Medulla oblongata (tissue), 1 donor: Measurements from ENCODE around the gene ETV3.

Experiments
- DNase-seq: peaks from one replicate; pipeline ENCODE4 v3.0.0-alpha.2; 2015; ENCODE audit errors: extremely low spot score

ETV3 gene

GRCh38 chr1:157161901-157162300 lies 23.7 kb upstream of the ETV3 start:
- no peak for DNase-seq

- DNase-seq, result no peak
Measured at GRCh38 chr1:157158967-157159366, 20.8 kb upstream of the ETV3 start.

GRCh38 chr1:157157501-157158190 lies 19.5 kb upstream of the ETV3 start:
- no peak for DNase-seq

- peak; percentile 70 for DNase-seq
Measured at GRCh38 chr1:157156058-157156541, 17.9 kb upstream of the ETV3 start.

GRCh38 chr1:157155658-157156057 lies 17.5 kb upstream of the ETV3 start:
- no peak for DNase-seq

GRCh38 chr1:157154940-157155514 lies 16.8 kb upstream of the ETV3 start:
- peak; percentile 62 for DNase-seq

GRCh38 chr1:157154291-157154690 lies 16.1 kb upstream of the ETV3 start:
- no peak for DNase-seq

- DNase-seq, result no peak
Measured at GRCh38 chr1:157153746-157154145, 15.6 kb upstream of the ETV3 start.

- no peak for DNase-seq
Measured at GRCh38 chr1:157152510-157152909, 14.3 kb upstream of the ETV3 start.

GRCh38 chr1:157151506-157151905 lies 13.3 kb upstream of the ETV3 start:
- no peak for DNase-seq

GRCh38 chr1:157151073-157151472 lies 12.9 kb upstream of the ETV3 start:
- DNase-seq, result no peak

GRCh38 chr1:157150631-157151030 lies 12.4 kb upstream of the ETV3 start:
- DNase-seq, result no peak

- DNase-seq, result peak; percentile 62
Measured at GRCh38 chr1:157147906-157148700, 9.9 kb upstream of the ETV3 start.

GRCh38 chr1:157147037-157147436 lies 8.8 kb upstream of the ETV3 start:
- DNase-seq, result no peak

GRCh38 chr1:157146244-157146643 lies 8.0 kb upstream of the ETV3 start:
- DNase-seq, result no peak

GRCh38 chr1:157145076-157145475 lies 6.9 kb upstream of the ETV3 start:
- no peak for DNase-seq

- no peak for DNase-seq
Measured at GRCh38 chr1:157144509-157144908, 6.3 kb upstream of the ETV3 start.

- no peak for DNase-seq
Measured at GRCh38 chr1:157142765-157143423, 4.7 kb upstream of the ETV3 start.

- peak; percentile 31 for DNase-seq
Measured at GRCh38 chr1:157142201-157142600, 4.0 kb upstream of the ETV3 start.

- DNase-seq, result no peak
Measured at GRCh38 chr1:157141212-157141855, 3.1 kb upstream of the ETV3 start.

- DNase-seq, result no peak
Measured at GRCh38 chr1:157140063-157140588, 1.9 kb upstream of the ETV3 start.
